HG02588 (cell line): ENCODE data around the gene GRB14.
"Not testable (repeated sequence)": the region's sequence is repeated elsewhere in the genome, so short reads cannot be mapped to it uniquely, and the experiment has no call there.

Experiments used
- ATAC-seq: cut with Tn5 transposase; IDR thresholded peaks from one replicate; pipeline ENCODE4 v1.9.1; 2021; ENCODE audit warnings: mild to moderate bottlenecking, moderate library complexity; ENCODE audit not compliant: unreplicated experiment

GRB14 gene

GRCh38 chr2:164620873-164621763 is at the start of gene GRB14:
Gene GRB14 (minus strand): TSS chr2:164621482. CDS start chr2:164621309, 173 bp downstream.
- no peak for ATAC-seq

GRCh38 chr2:164669291-164669690 is 48.0 kb upstream of the GRB14 start:
- no peak for ATAC-seq

- no peak for ATAC-seq
These were observed 46.3 kb upstream of the GRB14 start for GRCh38 chr2:164667566-164667965.

- no peak for ATAC-seq
These were observed 42.8 kb upstream of the GRB14 start for GRCh38 chr2:164664070-164664469.

GRCh38 chr2:164662868-164663631 is 41.8 kb upstream of the GRB14 start:
- ATAC-seq = no peak

- ATAC-seq = no peak
These were observed 40.8 kb upstream of the GRB14 start for GRCh38 chr2:164662066-164662465.

- no peak for ATAC-seq
These were observed 40.1 kb upstream of the GRB14 start for GRCh38 chr2:164661349-164661748.

GRCh38 chr2:164657129-164657528 is 35.8 kb upstream of the GRB14 start:
- ATAC-seq = no peak

GRCh38 chr2:164655750-164656149 is 34.5 kb upstream of the GRB14 start:
- ATAC-seq = no peak

GRCh38 chr2:164655336-164655735 is 34.1 kb upstream of the GRB14 start:
- ATAC-seq = no peak

GRCh38 chr2:164651361-164651760 is 30.1 kb upstream of the GRB14 start:
- no peak for ATAC-seq

- ATAC-seq = no peak
These were observed 22.9 kb upstream of the GRB14 start for GRCh38 chr2:164644036-164644700.

GRCh38 chr2:164642946-164643555 is 21.8 kb upstream of the GRB14 start:
- peak; percentile 67 for ATAC-seq

GRCh38 chr2:164642268-164642667 is 21.0 kb upstream of the GRB14 start:
- no peak for ATAC-seq

- ATAC-seq = not testable (repeated sequence)
These were observed 7.0 kb upstream of the GRB14 start for GRCh38 chr2:164628319-164628718.

GRCh38 chr2:164625378-164625971 is 4.2 kb upstream of the GRB14 start:
- ATAC-seq = no peak

- no peak for ATAC-seq
These were observed 3.0 kb upstream of the GRB14 start for GRCh38 chr2:164624316-164624715.

GRCh38 chr2:164622338-164623106 is 1.2 kb upstream of the GRB14 start:
- ATAC-seq = no peak

- ATAC-seq = no peak
These were observed 453 bp upstream of the GRB14 start for GRCh38 chr2:164621764-164622105.

- ATAC-seq = no peak
These were observed 825 bp downstream of the GRB14 start for GRCh38 chr2:164620457-164620856.
